Measurements from ENCODE around the gene BCDIN3D.
A peak's percentile ranks its signal among the peaks of the same experiment; 100 is the strongest.

BCDIN3D gene

DNA sequence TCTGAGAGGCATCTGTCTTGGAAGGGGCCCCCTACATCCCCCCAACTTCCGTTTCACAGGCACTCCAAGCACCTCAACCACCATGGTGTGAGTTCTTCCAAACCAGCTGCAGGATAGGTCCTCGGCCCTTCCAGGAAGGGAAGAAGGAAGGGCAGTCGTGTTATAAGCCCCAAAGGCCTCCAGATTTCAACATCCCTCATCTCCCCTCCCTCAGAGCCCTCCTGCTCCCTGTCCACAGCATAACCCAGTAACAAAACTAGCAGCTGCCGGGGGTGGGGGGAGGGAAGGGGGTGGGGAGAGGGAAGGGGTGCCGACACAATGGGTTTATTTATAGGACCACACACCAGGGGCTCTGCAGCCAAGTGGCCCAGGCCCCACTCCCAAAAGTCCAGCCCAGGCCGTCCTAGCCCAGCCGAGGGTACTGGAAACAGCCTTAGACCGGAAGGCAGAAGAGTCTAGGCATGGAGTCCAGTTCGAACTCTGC lies 33.0 kb downstream of the BCDIN3D start:
- Histone ChIP-seq H3K9ac (ENCODE audit: low read depth, low read length) (peak overlapping the region; percentile 79; the same call in 1 of the 2 replicates), H3K9me3 (ENCODE audit: insufficient read depth, low read depth, low read length) (no peaks in the 10 kb centered on the region), H3K4me3 (ENCODE audit: low read length) (peak overlapping the region; percentile 33; the same call in 1 of the 2 replicates), H3K27ac (ENCODE audit: low read length) (peak overlapping the region; percentile 75), H3K4me1 (ENCODE audit: insufficient read depth, low read length) (peaks cover 25% of the 10 kb centered on the region), H3K27me3 (ENCODE audit: insufficient read depth, low read length) (no peaks in the 10 kb centered on the region), H3K36me3 (ENCODE audit: insufficient read depth, low read depth, low read length) (peaks cover 26% of the 10 kb centered on the region; the same call in 1 of the 2 replicates)

- Histone ChIP-seq H3K4me1 (ENCODE audit: insufficient read depth, low read length) (peaks cover 25% of the 10 kb centered on the region), H3K9ac (ENCODE audit: low read depth, low read length) (peak overlapping the region; percentile 79), H3K4me3 (ENCODE audit: low read length) (peak overlapping the region; percentile 33; the same call in 1 of the 2 replicates), H3K27me3 (ENCODE audit: insufficient read depth, low read length) (no peaks in the 10 kb centered on the region), H3K9me3 (ENCODE audit: insufficient read depth, low read depth, low read length) (no peaks in the 10 kb centered on the region), H3K27ac (ENCODE audit: low read length) (peak overlapping the region; percentile 75), H3K36me3 (ENCODE audit: insufficient read depth, low read depth, low read length) (peaks cover 27% of the 10 kb centered on the region; the same call in 1 of the 2 replicates)
These were observed 33.5 kb downstream of the BCDIN3D start for GRCh38 chr12:49809381-49809905.

GRCh38 chr12:49808686-49809380 lies 34.1 kb downstream of the BCDIN3D start:
- Histone ChIP-seq H3K9ac (ENCODE audit: low read depth, low read length) (peak overlapping the region; percentile 79), H3K27me3 (ENCODE audit: insufficient read depth, low read length) (no peaks in the 10 kb centered on the region), H3K9me3 (ENCODE audit: insufficient read depth, low read depth, low read length) (no peaks in the 10 kb centered on the region), H3K4me3 (ENCODE audit: low read length) (peak overlapping the region; percentile 33; the same call in 1 of the 2 replicates), H3K27ac (ENCODE audit: low read length) (peak overlapping the region; percentile 75), H3K4me1 (ENCODE audit: insufficient read depth, low read length) (peaks cover 25% of the 10 kb centered on the region), H3K36me3 (ENCODE audit: insufficient read depth, low read depth, low read length) (peaks cover 29% of the 10 kb centered on the region; the same call in 1 of the 2 replicates)

GRCh38 chr12:49807991-49808580 lies 34.8 kb downstream of the BCDIN3D start:
- Histone ChIP-seq H3K27ac (ENCODE audit: low read length) (peak overlapping the region; percentile 12), H3K9ac (ENCODE audit: low read depth, low read length) (peak overlapping the region; percentile 79), H3K4me3 (ENCODE audit: low read length) (no peak overlapping the region), H3K4me1 (ENCODE audit: insufficient read depth, low read length) (peaks cover 25% of the 10 kb centered on the region), H3K36me3 (ENCODE audit: insufficient read depth, low read depth, low read length) (peaks cover 35% of the 10 kb centered on the region; the same call in 1 of the 2 replicates), H3K9me3 (ENCODE audit: insufficient read depth, low read depth, low read length) (no peaks in the 10 kb centered on the region), H3K27me3 (ENCODE audit: insufficient read depth, low read length) (no peaks in the 10 kb centered on the region)

DNA sequence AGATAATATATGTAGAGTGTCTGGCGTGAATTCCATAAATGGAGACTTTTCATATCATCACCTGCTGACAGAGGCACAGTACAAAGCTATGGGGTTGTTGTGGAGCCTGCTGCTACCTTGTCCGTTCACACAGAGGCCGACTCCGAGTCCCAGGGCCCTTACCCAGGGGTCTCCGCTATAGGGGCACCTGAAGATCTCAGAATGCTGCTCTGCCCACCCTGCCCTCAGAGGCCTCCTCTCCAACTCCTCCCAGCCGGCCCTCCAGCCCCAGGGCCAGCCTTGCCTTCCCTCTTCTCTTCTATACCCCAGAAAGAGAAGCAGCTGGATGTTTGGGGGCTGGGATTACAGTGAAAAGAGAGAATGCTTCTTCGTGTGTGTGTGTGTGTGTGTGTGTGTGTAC lies 36.0 kb downstream of the BCDIN3D start:
- Histone ChIP-seq H3K36me3 (ENCODE audit: insufficient read depth, low read depth, low read length) (peaks cover 42% of the 10 kb centered on the region; the same call in 1 of the 2 replicates), H3K9me3 (ENCODE audit: insufficient read depth, low read depth, low read length) (no peaks in the 10 kb centered on the region), H3K9ac (ENCODE audit: low read depth, low read length) (no peak overlapping the region), H3K4me1 (ENCODE audit: insufficient read depth, low read length) (peaks cover 25% of the 10 kb centered on the region), H3K27me3 (ENCODE audit: insufficient read depth, low read length) (no peaks in the 10 kb centered on the region), H3K27ac (ENCODE audit: low read length) (no peak overlapping the region), H3K4me3 (ENCODE audit: low read length) (no peak overlapping the region)

- no peak overlapping the region for H3K27ac ChIP-seq (ENCODE audit: low read length)
- H3K4me1 ChIP-seq (ENCODE audit: insufficient read depth, low read length), result peaks cover 25% of the 10 kb centered on the region
- no peaks in the 10 kb centered on the region for H3K27me3 ChIP-seq (ENCODE audit: insufficient read depth, low read length)
- H3K36me3 ChIP-seq (ENCODE audit: insufficient read depth, low read depth, low read length), result peaks cover 48% of the 10 kb centered on the region
- no peak overlapping the region for H3K4me3 ChIP-seq (ENCODE audit: low read length)
- H3K9me3 ChIP-seq (ENCODE audit: insufficient read depth, low read depth, low read length), result no peaks in the 10 kb centered on the region
- H3K9ac ChIP-seq (ENCODE audit: low read depth, low read length), result no peak overlapping the region
These were observed 36.5 kb downstream of the BCDIN3D start for GRCh38 chr12:49806321-49806813.

DNA sequence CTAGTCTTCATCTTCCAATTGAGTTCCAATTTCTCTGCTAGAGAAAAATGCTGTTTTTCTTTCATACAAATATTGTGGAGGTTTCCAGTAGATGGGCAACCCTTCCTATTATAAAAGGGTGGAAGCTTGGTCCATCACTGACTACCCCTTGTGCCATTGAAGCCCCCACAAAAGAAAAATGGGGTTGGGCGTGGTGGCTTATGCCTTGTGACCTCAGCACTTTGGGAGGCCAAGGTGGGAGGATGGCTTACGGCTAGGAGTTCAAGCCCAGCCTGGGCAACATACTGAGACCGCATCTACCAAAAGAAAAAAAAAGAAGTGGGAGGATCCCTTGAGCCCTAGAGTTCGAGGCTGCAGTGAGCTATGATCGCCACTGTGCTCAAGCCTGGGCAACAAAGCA lies 37.5 kb downstream of the BCDIN3D start:
- H3K27me3 ChIP-seq (ENCODE audit: insufficient read depth, low read length), result no peaks in the 10 kb centered on the region
- H3K4me1 ChIP-seq (ENCODE audit: insufficient read depth, low read length), result peaks cover 20% of the 10 kb centered on the region
- H3K27ac ChIP-seq (ENCODE audit: low read length), result no peak overlapping the region
- no peaks in the 10 kb centered on the region for H3K9me3 ChIP-seq (ENCODE audit: insufficient read depth, low read depth, low read length)
- H3K36me3 ChIP-seq (ENCODE audit: insufficient read depth, low read depth, low read length), result peaks cover 57% of the 10 kb centered on the region
- no peak overlapping the region for H3K4me3 ChIP-seq (ENCODE audit: low read length)
- no peak overlapping the region for H3K9ac ChIP-seq (ENCODE audit: low read depth, low read length)

- Histone ChIP-seq H3K4me1 (ENCODE audit: insufficient read depth, low read length) (peaks cover 15% of the 10 kb centered on the region), H3K36me3 (ENCODE audit: insufficient read depth, low read depth, low read length) (peaks cover 62% of the 10 kb centered on the region)
These were observed 38.1 kb downstream of the BCDIN3D start for GRCh38 chr12:49804821-49805220.

DNA sequence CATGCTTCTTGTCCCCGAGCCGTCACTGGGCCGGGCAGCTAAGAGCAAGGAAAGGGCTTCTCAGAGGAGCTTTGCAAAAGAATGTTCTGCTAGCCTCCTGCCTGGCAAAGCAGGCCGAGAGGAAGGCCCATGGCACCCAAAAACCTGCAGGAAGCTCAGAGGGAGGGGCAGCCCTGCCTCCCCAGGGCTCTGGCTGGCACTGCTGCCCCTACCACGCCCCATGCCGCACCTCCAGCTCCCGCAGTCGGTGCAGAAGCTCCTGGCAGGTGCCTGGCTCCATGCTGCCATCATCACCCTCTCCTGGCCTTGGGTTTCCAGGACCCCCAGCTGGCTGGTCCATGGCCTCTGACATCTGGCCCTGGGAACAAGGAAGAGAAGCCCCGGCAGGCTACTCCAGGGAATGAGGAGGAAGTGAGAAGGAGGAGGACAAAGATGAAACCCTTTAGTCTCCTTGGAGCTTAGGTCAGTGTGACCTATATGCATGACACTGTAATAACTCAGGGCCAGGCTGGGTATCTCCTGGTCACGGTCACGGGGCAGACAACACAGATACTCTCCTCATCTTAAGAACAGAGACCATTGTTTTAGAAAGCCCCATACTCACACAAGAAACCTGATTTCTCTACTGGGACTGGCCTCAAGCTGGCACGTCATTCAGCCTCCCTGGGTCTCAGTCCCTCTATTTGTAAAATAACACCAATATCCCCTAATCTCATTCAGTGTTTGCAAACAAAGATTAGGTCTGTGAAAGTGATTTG lies 39.0 kb downstream of the BCDIN3D start:
- Histone ChIP-seq H3K4me1 (ENCODE audit: insufficient read depth, low read length) (peaks cover 6% of the 10 kb centered on the region; the same call in 1 of the 2 replicates), H3K36me3 (ENCODE audit: insufficient read depth, low read depth, low read length) (peaks cover 63% of the 10 kb centered on the region), H3K27ac (ENCODE audit: low read length) (no peak overlapping the region), H3K27me3 (ENCODE audit: insufficient read depth, low read length) (no peaks in the 10 kb centered on the region), H3K9ac (ENCODE audit: low read depth, low read length) (no peak overlapping the region), H3K9me3 (ENCODE audit: insufficient read depth, low read depth, low read length) (no peaks in the 10 kb centered on the region), H3K4me3 (ENCODE audit: low read length) (no peak overlapping the region)

More at GRCh38 chr12:49804821-49805220, 38.1 kb downstream of the BCDIN3D start:
- Histone ChIP-seq H3K9ac (ENCODE audit: low read depth, low read length) (no peak overlapping the region), H3K27me3 (ENCODE audit: insufficient read depth, low read length) (no peaks in the 10 kb centered on the region), H3K4me3 (ENCODE audit: low read length) (no peak overlapping the region), H3K9me3 (ENCODE audit: insufficient read depth, low read depth, low read length) (no peaks in the 10 kb centered on the region), H3K27ac (ENCODE audit: low read length) (no peak overlapping the region)

DNA sequence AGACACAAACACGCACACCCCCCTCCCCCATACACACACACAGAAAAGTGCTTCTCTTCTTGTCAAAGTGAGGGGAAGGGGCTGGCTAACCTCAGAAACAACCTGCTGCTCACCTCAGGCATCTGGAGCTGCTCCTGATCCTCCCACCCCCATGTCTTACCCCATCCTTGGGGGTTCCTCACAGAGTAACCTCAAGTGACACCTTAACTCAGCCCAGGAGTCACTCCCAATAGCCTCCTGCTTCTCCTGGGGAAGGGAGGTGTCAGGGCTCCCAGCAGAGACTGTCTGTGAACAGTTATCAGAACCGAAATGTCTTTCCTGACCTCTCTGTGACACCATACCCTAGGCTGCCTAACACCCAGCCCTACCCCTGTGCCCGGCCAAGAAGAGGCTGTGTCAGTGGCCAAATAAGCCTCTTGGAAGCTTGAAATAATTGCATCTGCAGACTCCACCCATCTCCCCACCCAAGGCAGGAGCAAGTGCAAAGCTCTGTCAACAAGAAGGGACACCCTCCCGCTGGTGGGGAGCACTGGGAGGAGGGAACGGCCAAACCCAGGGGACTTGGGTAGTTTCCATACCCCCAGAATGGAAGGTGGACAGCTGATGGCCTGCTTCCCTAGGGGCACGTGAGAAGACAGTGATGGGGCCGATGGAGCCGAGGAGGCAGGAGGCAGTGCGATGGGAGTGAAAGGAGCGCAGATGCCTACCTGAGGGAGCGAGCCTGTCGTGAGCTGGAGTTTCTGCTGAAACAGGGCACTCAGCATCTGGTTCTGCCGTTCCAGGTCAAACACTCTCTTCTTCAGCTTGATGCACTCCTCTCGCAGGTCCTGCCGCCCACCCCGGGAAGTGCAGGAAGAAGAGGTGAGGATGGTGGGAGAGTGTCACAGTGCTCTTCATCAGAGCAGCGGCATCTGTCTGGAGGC lies 41.5 kb downstream of the BCDIN3D start:
- no peak overlapping the region for H3K27ac ChIP-seq (ENCODE audit: low read length)
- H3K27me3 ChIP-seq (ENCODE audit: insufficient read depth, low read length), result no peaks in the 10 kb centered on the region
- no peak overlapping the region for H3K9ac ChIP-seq (ENCODE audit: low read depth, low read length)
- no peaks in the 10 kb centered on the region for H3K9me3 ChIP-seq (ENCODE audit: insufficient read depth, low read depth, low read length)
- no peak overlapping the region for H3K4me3 ChIP-seq (ENCODE audit: low read length)
- peaks cover 81% of the 10 kb centered on the region for H3K36me3 ChIP-seq (ENCODE audit: insufficient read depth, low read depth, low read length)
- no peaks in the 10 kb centered on the region for H3K4me1 ChIP-seq (ENCODE audit: insufficient read depth, low read length)
